DMS79 (cell line): ENCODE measurements around the gene AFF3.

ENCODE experiments used
- DNase-seq: peaks from one replicate; lab custom pipeline; 2025; lab: John Stamatoyannopoulos, UW

The AFF3 gene

GRCh38 chr2:99925960-99926359 lies 216.4 kb downstream of the AFF3 start:
- DNase-seq: no peak

DNA sequence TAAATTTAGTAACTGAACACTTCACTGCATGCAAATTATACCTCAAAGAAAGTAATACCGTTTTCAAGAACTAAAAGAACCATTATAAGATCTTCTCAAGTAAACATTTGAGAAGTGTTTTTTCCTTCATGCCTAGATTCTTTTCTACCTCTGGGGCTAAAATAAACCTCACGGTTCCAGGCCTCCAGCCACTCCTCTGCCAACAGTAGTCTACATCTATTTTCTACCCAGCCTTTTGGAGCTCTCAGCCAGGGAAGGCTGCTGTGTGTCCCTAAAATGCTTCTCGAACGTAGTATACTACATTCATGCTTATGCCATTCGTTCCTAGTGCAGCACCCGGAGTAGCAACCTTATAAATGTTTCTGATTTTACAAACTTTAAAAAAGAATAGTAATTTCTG lies 219.7 kb downstream of the AFF3 start:
- DNase-seq: no peak

- no peak for DNase-seq
These were observed 220.5 kb downstream of the AFF3 start for GRCh38 chr2:99921903-99922302.

DNA sequence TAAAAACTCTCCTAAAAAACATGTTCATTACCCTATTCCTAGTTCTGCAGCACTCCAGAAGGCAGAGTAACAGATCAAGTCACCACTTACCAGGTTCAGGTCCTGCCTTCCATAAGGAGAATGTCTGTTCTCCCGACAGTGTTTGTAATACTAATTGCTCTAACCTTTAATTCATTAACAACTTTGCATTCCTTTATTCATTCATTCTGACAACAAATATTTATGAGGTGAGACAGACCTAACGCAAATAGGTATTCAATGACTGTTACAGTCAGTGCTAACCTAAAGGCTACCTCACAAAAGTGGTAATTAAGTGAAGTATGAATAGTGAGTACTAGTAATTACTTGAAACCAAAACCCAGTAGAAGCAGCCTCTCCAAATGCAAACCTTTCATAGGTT lies 224.0 kb downstream of the AFF3 start:
- no peak for DNase-seq

- no peak for DNase-seq
These were observed 227.2 kb downstream of the AFF3 start for GRCh38 chr2:99915108-99915675.

- no peak for DNase-seq
These were observed 230.7 kb downstream of the AFF3 start for GRCh38 chr2:99911736-99912135.

DNA sequence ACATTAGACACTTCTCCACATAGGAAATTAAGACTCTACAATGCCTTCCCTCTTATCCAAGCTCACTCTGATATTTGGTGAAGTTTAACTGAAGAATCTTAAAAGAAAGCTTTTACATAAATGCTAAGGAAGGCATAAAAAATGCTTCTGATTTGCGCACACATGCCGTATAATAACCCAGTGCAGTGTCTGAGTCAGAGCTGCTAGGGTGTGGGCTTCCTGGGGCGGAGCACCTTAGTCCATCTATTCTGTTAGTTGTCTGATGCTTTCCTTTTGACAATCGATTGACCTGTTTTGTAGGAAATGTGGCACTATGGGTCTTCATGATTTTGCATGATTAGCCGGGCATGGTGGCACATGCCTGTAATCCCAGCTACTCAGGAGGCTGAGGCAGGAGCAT lies 231.5 kb downstream of the AFF3 start:
- no peak for DNase-seq

- no peak for DNase-seq
These were observed 236.8 kb downstream of the AFF3 start for GRCh38 chr2:99905636-99906035.

DNA sequence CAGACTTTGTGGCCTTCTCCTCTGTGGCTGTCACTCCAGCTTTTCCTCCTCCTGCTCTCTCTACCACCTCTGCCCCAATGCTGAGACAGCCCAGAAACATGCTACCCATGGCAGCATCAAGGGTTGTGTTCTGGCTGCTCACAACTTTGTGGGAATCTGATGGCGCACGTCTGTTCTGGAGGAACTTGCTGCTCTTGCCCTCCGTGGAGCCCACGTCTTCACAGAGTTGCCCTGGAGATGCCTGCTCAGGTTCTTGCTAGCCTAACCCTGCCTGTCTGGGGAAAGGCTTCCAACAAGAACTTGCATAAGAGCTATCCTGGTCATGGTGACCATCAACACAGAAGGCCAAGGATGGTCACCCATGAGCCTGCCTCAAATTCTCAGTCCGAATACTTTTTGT lies 237.4 kb downstream of the AFF3 start:
- no peak for DNase-seq

DNA sequence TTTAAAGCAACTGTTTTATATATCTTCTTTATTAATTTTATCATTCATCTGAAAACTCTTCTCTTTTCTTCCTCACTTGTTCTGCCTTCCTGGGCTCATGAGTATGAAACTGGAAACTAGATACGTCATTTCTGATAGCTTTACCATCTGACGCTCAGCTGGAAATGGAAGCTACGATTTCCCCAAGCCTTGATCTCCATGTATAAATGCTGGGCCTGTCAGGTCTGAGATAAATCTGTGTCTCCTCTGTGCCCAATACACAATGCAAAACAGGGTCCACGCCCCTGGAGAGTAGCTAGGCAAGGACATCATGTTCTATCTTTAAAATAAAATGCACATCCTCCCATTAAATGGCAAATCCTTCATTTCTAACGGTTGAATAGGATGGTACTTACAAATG lies 238.4 kb downstream of the AFF3 start:
- no peak for DNase-seq

DNA sequence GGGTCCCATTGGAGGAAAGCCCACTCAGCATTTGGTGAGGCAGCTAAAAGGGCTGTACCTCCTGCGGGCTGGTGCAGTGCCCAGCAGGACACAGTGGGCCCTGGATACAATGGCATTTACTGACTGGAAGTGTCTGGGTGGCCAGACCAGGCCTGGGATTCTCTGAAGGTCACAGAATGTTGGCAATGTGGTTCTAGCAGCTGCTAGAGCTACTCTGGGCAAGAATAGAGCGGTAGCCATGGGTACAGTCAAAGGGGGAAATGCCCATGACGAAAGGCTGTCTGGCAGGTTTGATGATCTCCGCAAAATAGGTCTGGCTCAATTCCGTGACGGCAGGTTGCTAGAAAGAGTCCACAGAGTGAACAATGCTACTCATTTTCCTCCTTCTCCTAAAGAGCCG lies 241.8 kb downstream of the AFF3 start:
- DNase-seq: no peak

GRCh38 chr2:99899882-99900281 lies 242.5 kb downstream of the AFF3 start:
- no peak for DNase-seq

DNA sequence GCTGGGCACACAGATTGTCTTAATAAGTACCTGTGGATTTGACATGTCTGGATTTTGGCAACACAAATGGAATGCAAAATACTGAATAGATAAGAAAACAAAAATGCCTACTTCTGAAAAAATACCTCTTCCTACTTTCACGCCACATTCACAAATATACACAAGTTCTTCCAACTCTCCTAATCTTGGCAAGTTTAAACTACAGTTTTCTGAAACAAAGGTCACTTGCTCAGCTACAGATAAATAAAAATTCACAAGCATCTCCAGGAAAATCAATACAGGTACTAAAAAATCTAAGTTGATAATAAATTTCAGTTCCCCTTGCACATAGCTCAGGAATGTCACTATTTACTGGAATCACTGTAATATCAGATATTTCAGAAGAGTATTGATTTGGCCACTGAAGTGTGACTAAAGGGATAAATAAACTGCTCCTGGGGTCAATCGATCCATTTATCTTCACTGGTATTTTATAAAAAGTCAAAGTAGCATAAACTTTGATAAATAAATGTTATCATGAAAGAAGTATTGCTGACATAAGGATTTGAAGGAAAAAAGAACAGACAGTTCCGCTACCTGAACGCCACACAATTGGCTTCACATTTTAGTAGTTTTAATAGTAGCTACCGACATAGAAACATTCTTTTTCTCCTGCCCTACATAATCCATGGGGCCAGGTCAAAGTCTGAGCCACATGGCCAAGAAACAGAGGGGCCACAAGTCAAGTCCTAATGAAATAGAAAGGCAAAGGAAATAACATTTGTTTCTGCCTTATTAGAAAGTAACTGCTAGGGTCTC lies 243.1 kb downstream of the AFF3 start:
- no peak for DNase-seq

DNA sequence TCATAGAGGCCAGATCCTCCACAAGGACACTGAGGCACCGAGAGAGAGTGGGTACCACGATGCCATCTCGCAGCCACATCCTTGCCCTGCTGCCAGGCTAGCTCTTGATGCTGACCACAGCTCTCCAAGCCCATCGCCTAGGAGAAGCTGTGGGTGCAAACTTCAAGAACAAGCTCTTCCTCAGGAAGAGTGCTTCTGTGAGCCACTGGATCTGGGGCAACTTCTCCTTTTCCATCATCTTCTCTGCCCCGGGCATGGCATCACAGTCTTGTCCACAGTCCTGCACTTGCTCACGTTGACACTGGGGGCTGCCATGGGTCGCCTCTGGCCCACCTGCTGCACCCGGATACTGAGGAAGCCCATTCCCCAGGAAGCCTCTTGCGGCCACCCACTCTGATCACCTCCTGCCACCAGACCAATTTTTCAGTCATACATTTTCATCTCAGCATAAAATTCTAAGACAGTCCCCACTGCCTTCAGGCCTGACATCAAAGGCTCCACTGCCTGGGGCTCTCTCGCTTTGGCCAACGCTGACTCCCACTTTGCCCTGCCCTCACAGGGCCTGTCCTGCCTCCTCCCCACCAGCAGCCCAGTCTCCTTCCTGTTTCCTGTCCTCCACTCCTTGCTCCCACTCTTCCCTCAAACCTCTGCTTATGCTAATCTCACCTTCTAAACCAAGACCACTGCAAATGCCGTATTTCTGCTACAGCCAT lies 243.9 kb downstream of the AFF3 start:
- DNase-seq: no peak

DNA sequence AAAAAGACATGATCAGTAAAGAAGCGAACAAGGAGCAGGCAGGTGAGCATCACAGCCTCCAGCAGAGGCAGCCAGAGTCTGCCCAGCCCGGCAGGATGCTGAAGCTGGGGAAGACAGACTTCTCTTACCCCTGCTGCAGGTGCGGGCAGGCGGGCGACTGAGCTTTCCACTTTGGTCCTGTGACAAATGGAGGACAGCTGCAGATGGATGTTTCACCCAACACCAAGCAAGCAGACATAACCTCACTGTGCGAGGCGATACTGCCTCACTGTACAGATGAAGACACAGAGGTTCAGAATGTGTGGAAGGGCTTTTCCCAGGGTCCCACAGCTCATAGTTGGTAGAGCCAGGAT lies 251.0 kb downstream of the AFF3 start:
- DNase-seq: no peak

DNA sequence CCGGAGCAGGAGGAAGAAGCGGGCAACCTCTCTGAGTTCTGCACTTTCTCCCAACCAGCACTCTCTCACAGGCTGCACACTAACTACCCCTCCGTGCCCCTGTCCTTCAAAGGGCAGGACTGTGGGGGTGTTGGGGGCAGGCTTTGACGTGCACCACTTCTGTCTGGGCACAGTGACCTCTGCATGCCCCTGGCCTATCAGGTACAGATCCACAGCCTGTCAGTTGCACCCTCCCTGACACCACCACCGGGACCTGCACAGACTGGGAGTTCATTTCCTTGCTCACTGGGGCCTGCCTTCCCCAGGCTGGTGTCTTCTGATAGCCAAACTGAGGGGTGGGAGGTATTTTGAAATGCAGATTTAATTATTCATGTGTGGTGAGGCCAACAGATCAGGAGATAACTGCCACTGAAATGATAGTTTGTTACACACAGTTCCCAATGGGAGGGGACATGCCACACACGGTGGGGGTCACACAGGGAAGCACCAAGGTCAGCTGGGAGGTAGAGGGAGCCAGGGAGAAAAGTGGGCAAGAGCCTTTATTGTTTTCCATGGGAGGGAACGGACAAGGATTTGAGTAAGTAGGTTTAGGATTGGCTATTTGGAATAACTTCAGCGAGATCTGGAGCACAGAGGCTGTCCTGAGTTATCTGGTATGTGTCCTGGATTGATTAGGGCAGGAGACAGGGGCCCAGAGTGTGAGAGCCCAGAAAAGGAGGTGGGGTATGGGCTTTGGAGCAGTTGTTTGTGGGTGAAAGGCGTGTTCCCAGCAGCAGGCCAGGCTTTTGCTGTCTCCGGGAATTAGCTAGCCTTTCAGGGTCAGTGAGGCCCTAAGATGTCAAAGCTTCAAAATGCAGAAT lies 251.6 kb downstream of the AFF3 start:
- DNase-seq: no peak

DNA sequence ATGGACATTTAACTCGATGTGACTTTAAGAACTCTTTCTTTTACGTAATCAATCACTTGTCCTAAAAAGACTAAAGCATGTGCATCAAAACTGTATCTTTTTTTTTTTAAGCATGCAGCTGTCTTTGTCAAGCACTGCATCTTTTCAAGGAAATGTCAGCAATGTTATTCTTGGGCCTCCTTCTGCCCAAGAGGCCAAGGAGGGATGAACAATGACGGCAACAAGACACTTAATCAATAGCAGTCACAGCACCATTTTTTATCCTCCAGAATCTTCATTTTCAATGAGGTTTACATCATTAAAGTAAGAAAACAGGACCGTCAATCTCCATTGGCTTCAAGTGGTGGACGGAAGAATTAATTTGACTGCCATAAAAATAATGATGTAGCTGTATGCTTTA lies 253.8 kb downstream of the AFF3 start:
- DNase-seq: no peak

- no peak for DNase-seq
These were observed 256.0 kb downstream of the AFF3 start for GRCh38 chr2:99886418-99886817.

DNA sequence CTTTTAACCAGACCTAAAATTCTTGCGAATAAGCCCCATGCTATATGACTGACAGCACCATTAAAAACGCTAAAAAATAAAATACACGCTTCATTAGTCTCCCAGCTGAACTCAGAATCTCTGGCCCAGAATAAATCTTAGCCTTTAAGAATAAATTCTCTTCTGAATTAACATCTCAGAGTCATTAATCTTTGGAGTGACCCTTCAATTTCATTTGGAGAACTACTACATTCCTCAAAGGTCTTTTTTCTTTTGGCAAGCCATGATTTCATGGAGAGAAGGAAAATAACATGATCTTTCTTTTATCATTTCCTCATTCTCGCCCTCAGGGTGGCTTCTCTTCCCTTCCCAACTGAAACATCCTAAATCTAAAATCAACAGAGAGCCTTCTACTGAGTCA lies 259.0 kb downstream of the AFF3 start:
- DNase-seq: no peak

GRCh38 chr2:99881901-99882591 lies 260.3 kb downstream of the AFF3 start:
- DNase-seq: no peak

DNA sequence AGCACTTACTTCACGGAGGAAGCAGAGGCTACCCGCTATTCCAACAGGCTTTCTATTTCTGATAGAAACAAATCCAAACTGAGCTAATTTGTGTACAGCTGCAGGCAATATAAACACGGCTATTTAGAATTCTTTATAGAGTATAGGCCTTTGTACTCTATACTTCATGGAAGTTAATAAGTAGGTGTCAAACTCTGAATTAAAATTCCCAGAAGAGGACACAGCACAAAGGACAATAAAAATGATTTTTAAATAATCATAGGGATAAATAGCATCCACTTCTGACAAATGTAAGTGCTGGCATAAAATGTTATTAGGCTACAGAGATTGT lies 261.5 kb downstream of the AFF3 start:
- DNase-seq: no peak
